GM21619 (cell line): Measurements from ENCODE around the gene CDK3.
"Not testable (repeated sequence)": the region's sequence is repeated elsewhere in the genome, so short reads cannot be mapped to it uniquely, and the experiment has no call there.

Experiments used
- ATAC-seq: cut with Tn5 transposase; IDR thresholded peaks from one replicate; pipeline ENCODE4 v1.9.1; 2021; ENCODE audit not compliant: unreplicated experiment

The CDK3 gene

DNA sequence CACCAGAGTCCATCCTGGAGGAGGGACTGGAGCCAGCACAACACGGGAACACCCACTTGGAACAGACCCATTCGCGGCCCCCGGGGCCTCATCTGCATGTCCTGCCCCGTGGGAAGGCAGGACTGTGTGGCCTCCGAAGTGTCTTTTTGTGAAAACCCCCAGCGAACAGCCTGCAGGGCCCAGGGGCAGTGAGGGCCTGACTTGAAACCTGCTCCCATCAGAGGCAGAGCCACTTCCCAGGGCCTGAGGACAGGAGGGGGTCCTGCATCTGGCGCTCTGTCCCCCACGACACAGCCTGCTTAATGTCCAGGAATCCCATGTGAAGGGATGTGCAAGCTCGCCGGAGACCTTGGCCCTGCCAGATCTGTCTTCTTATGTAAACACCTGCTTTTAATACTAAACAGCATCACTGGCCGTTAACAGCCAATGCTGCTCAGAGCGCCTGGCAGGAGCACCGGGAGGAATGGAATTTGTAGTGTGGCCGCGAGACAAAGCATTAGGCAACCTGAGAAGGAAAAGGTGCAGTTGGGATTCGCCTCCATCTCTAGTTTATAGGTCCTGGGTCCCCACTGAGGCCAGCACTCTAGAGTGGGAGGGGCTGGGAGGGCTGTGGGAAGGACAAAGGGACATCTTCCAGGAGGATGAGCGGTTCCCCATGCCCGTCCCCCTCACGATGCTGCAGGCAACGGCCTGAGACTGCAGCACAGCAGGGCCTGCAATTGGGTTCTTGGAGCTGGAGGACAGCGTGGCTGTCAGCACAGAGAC lies 36.0 kb downstream of the CDK3 start:
- ATAC-seq: no peak

- ATAC-seq: no peak
Measured at GRCh38 chr17:76038050-76038449, 37.4 kb downstream of the CDK3 start.

DNA sequence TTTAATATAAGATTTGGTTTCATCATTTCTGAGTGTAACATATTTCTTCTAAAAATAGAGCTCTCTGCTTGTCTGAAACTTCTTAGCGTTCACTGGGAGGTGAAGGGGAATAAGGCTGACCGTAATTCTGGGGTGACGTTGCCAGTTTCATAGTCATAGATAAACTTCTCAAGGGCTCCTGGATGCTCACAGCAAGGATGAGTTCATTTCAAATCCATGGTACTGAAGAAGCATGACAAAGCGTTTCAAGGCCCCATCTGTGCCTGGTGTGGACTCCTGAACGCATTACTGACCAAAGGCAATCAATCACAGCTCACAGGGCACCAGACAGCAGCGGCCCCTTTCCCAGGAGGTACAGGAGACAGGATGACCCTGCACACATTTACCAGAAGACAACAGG lies 38.5 kb downstream of the CDK3 start:
- no peak for ATAC-seq

DNA sequence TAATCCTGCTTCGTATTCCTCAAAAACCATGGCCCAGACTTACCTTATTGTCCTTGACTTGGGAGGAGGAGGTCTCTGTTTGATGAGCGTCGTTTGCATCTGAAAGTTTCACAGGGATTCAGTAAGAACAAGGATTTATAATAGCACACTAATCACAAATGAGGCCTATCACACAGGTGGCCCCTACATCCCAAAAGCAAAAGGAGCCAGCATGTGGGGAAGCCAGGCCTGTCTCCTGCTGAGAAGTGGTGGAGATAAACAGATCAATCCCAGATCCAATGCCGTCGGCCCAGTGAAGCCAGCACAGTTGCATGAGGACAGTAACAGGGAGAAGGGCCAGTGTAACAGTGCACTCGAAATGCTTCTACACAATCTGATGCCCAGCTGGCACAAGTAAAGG lies 39.7 kb downstream of the CDK3 start:
- ATAC-seq: no peak

- not testable (repeated sequence) for ATAC-seq
Measured at GRCh38 chr17:76042868-76043267, 42.2 kb downstream of the CDK3 start.

- not testable (repeated sequence) for ATAC-seq
Measured at GRCh38 chr17:76044475-76045007, 43.9 kb downstream of the CDK3 start.

- ATAC-seq: no peak
Measured at GRCh38 chr17:76046064-76046463, 45.4 kb downstream of the CDK3 start.

DNA sequence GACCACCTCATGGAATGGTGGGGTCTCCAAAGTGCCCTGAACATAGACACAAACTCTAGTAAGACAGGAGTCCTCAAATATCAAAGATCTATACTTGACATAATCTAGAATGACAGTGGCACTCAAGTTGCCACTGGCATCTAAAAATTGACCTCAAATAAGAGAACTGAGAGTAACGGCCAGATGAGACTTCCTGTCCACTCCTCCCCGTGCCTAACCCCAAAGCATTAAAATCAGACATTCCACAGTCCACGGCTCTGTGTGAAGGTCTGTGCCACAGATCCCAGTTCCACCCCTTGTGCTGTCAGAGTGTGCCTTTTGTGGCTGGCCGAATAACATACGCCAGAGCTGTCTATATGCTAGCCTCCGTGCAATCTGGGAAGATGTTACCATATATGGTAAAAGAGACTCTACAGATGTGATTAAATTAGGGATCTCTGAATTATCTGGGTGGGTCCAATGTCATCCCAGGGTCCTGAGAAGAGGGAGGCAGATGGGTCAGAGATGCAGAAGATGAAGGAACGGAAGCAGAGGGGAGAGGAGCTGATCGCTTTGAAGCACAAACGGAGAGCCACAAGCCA lies 47.5 kb downstream of the CDK3 start:
- ATAC-seq: no peak

GRCh38 chr17:76048711-76049110 lies 48.1 kb downstream of the CDK3 start:
- no peak for ATAC-seq

GRCh38 chr17:76049239-76049638 lies 48.6 kb downstream of the CDK3 start:
- ATAC-seq: no peak

DNA sequence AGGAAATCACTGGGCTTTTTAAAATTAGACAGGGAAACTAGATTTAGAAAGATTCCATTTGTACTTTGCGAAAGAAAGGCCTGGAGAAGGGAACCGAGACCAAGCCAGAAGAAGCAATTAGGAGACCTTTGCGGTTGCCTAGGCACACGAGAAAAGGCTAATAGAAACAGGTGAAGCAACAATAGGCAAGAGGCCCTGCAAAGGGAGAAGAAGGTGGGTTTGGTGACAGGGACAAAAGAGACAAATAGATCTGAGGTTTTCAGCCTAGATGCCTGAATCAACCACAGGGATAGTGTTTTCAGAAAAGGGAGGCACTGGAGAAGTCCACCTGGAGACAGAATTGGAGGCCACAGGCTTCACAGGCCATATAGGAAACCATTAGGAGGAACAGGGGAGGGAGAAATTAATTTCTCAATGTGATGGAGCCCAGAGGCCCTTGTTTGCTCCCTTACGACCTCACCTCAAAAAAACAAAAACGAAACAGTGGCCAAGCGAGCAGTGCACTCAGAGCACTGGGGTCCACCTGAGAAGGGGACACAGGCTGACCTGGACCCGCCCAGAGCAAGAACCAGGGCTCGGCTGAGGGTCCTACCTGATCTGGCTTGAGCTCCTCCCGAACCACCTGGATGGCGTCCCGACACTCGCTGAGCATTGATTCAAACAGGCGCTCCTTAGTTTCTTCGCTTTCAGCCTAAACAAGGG lies 49.3 kb downstream of the CDK3 start:
- no peak for ATAC-seq

GRCh38 chr17:76050538-76051467 lies 50.1 kb downstream of the CDK3 start:
- no peak for ATAC-seq

DNA sequence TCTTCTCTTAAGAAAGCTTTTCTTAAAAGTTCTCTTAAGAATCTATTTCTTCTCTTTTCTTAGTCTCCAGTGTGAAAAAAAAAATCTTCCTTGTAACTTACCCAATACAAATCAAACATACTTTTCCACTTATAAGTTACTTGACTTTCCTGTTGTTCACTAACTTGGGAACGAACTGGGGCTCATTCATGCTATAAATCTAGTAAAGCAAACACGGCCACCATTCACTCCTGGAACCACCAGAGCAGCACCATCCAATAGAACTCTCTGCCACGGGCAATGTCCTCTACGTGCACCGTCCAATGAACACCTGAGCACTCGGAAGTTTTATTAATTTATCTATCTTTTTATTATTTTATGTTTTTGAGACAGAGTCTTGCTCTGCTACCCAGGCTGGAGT lies 50.9 kb downstream of the CDK3 start:
- no peak for ATAC-seq

GRCh38 chr17:76053246-76054111 lies 52.8 kb downstream of the CDK3 start:
- ATAC-seq: no peak

DNA sequence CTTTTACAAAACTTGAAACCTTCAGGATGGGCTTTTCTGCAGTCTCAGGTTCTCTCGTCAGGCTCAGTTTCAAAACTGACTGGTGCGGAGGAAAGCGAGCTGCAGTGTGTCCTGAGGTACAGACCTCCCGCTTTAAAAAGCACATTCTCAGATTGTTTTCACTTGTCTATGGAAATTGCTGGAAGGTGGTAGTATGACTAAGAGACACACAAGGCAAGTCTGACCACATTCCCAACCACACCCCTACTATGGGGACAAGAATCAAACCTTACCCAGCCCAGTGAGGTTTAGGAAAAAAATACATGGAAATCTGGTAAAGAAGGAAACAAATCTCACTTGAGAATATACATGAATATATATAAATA lies 53.4 kb downstream of the CDK3 start:
- ATAC-seq: no peak
